Activated CD8-positive, alpha-beta memory T cell treated with anti-CD3 and anti-CD28 coated beads, Interleukin-2, amount 50 U/mL, for 24 hours (primary cell): ENCODE measurements around the gene TPM4.
A peak's percentile ranks its signal among the peaks of the same experiment; 100 is the strongest.

ENCODE experiments used
- DNase-seq: peaks from one replicate; pipeline ENCODE4 v3.0.0-alpha.2; 2020; ENCODE audit errors: extremely low read depth

Gene TPM4

GRCh38 chr19:16041991-16042386 is 34.3 kb upstream of the TPM4 start:
- DNase-seq: no peak

GRCh38 chr19:16042533-16043085 is 33.7 kb upstream of the TPM4 start:
- DNase-seq: no peak

GRCh38 chr19:16043156-16043757 is 33.0 kb upstream of the TPM4 start:
- DNase-seq: no peak

GRCh38 chr19:16044746-16045145 is 31.5 kb upstream of the TPM4 start:
- no peak for DNase-seq

GRCh38 chr19:16045171-16045570 is 31.1 kb upstream of the TPM4 start:
- DNase-seq: no peak

DNA sequence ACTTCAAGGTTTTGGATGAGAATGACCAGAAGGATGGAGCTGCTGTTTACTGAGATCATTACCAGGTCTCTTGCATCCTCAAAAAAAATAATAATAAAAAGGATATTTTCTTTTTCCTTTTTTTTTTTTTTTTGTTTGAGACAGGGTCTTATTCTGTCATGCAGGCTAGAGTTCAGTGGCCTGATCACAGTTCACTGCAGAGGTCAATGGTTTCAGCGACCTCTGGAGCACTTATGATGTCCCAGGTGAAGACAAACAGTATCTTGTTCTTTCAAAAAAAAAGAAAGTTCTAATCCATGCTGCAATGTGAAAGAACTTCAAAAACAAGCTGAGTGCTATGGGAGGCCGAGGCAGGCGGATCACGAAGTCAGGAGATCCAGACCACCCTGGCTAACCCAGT is 30.4 kb upstream of the TPM4 start:
- DNase-seq: no peak

DNA sequence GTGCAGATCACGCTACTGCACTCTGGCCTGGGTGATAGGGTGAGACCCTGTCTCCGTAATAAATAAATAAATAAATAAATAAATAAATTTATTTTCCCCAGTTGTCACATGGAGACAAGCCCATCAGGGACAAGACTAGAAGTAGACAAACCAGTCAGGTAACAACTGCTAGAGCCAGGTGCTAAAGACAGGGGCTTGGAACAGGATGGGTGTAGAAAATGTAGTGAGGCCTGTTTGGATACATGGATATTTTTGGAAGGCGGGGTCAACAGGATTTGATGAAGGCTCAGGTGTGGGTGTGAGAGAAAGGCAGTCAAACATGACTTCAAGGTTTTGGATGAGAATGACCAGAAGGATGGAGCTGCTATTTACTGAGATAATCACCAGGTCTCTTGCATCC is 27.7 kb upstream of the TPM4 start:
- DNase-seq: no peak

DNA sequence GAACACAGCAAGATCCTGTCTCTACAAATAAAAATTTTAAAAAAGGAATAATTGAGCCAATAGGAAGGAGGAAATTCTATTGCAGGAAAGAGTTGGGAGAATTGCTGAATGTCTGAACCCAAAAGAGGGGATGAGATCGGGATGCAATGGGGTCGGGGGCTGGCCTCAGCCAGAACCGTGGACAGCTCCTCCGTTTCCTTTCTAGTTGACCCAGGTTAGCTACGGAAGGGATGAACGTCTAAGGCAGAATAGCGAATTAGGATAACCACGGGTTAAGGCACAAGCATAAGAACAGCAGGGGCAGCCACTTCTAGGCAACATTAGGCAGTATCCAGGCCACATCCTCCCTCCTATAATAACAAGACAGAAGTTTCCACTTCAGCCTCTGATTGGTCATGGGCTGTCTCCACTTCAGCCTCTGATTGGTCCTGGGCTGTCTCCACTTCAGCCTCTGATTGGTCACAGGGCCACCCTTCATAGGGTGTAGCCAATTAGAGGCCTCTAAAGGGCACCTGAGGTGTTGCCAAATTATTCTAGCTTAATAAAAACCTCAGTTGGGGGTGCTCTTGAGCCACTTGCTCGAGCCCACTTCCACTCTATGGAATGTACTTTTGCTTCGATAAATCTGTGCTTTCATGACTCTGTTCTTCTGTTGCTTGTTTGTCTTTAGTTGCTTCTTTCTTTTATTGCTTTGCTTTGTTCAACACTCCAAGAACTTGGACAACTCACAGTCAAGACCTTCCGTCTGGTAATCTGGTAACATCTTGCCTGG is 24.9 kb upstream of the TPM4 start:
- no peak for DNase-seq

GRCh38 chr19:16052353-16052752 is 23.9 kb upstream of the TPM4 start:
- DNase-seq: no peak

- DNase-seq: no peak
These were observed 19.2 kb upstream of the TPM4 start for GRCh38 chr19:16057062-16057461.

- DNase-seq: no peak
These were observed 16.0 kb upstream of the TPM4 start for GRCh38 chr19:16060294-16060693.

GRCh38 chr19:16061943-16062342 is 14.4 kb upstream of the TPM4 start:
- DNase-seq: no peak

DNA sequence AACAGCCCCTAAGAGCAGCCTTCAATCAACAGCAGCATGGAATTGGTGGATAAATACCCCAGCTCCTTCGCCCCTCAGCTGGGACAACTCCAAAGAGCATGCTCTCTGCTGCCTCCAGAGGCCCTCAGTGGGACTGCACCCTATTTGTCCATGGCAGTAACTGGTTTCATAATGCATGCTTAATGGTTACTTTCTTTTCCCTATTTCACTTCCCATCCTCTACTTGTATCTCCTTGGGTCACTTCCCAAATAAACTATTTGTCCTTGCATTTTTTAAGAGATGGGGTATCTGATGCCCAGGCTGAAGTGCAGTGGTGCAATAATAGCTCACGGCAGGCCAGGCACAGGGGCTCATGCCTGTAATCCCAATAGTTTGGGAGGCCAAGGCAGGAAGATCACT is 13.5 kb upstream of the TPM4 start:
- no peak for DNase-seq

DNA sequence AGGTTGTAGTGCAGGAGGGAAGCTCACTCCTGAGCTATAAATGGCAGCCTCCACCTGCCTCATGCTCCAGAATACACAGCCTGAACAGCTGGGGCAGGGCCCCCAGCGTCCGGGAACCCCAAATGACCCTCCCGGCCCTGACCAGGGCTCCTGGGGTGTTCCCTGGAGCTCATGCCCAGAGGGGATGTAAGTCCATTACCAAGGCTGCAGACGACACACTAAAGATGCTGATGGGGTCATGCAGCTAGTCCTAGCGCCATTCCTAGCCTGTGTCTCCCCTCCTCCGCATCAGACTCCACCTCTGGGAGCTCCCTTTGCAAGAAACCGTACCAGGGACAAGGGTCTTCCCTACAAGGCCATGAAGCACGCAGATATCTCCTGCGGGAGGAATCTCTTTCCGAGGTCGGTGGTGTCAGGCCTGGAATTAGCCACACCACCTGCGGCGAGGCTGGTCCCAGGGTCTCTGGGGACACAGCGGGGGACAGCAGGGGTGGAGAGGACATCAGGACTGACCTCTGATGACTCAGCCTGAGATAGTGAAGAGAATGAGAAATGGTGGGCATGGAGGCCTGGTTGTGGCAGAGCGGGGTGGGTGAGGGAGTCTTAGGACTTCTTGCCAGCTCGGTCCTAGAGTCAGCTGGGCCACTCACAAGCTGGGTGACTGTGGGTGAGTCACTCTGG is 11.9 kb upstream of the TPM4 start:
- no peak for DNase-seq

DNA sequence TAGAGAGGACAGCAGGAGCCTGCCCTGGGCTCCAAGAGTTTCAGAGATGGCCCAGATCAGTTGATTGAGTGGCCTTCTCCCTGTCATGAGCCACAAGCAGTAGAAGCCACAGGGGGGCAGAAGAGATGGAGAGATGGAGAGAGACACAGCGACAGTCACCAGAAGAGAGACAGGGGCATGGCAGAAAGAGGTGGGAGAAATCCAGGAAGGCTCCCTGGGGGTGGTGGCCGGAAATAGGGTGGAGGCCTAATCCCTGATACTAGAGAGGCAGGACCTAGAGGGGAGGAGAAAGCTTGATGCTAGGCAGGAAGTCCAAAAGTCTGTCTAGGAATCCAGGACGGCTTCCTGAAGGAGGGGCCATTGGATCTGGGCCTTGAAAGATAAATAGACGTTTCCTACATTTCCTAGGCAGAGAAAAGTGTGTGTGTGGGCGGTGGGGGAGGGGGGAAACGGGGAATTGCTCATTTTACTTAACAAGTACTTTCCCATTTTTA is 9.6 kb upstream of the TPM4 start:
- no peak for DNase-seq

- no peak for DNase-seq
These were observed 8.9 kb upstream of the TPM4 start for GRCh38 chr19:16067205-16067938.

GRCh38 chr19:16068696-16069259 is 7.5 kb upstream of the TPM4 start:
- no peak for DNase-seq

GRCh38 chr19:16069813-16070365 is 6.4 kb upstream of the TPM4 start:
- no peak for DNase-seq

DNA sequence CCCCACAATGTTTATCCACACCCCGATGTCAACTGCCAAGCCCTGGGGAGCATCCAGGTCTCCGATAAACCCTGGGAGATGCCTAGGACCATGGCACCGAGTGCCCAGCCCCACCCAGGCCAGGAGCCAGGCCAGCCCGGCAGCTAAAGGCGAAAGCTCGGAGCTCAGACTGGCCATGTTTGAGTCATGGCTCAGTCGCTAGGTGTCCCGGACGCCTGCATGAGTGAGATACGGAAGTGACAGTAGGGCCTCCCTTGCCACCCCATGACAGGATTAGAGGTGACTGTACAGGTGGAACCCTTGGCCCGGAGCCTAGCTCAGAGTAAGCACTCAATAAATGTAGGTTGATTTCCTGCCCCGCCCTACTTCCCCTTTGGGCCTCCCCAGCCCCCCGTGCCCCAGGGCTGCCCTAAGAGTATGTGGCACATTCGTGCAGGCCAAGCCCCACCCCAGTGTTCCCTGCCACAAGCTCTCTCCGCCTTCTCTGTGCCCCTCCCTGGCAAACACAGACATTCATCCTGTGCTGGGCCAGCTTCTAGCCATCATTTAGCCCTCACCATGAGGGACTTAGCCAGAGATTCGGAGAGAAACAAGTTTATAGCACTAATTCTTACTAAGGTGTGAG is 5.8 kb upstream of the TPM4 start:
- peak; percentile 52 for DNase-seq

DNA sequence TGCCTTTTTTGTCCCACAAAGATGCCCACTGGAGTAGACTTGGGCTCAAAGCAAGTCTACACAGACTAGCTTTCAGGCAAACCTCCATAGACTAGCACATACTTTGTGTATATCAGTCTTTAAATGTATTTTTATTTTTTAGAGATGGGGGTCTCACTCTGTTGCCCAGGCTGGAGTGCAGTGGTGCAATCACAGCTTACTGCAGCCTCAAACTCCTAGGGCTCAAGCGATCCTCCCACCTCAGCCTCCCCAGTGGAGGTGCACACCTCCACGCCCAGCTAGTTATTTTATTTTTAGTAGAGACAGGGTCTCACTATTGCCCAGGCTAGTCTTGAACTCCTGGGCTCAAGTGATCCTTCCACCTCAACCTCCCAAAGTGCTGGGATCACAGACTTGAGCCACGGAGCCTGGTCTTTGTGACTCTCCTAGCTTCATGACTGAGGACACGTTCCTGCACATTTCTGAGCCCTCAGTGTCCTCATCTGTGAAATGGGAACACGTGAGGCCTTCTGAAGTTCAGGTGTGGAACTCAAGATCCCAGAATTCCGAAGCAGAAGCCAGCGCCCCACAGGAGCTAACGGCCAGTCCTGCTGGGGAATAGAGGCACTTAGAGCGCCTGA is 5.1 kb upstream of the TPM4 start:
- DNase-seq: no peak
